ENCODE data around the gene SLC13A2.

The SLC13A2 gene

DNA sequence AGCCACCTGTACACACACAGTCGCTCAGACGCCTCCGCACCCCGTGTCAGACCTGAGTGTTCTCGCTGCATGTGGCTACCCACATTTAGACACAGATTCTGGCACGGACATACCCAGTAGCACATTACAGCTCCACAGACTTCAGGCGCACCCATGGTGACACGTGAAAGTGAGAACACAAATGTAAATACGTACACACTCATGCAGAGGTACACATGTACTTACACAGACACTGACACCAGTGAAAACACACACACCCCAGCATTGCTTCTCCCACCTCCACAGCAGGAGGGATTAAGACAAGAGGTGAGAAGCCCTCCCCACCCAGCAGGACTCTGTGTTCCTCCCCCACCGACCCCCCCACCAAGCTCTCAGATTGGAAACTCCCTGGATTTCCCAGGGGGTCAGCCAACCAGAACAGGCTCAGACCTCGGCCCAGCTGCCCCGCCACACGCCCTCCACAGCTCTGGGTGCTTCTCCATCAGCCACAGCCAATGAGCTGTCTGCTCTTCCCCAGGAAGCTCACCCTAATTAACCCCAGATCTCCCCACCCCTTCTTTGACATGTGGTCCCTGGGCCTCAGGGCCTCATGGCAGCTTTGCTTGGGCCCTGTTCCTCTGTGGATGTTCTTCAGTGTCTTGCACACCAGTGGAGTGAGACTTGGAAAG, 27.4 kb downstream of the SLC13A2 start:
- DNase-seq (ENCODE audit: low read depth): no peak
- TF ChIP-seq, protein P1, sequence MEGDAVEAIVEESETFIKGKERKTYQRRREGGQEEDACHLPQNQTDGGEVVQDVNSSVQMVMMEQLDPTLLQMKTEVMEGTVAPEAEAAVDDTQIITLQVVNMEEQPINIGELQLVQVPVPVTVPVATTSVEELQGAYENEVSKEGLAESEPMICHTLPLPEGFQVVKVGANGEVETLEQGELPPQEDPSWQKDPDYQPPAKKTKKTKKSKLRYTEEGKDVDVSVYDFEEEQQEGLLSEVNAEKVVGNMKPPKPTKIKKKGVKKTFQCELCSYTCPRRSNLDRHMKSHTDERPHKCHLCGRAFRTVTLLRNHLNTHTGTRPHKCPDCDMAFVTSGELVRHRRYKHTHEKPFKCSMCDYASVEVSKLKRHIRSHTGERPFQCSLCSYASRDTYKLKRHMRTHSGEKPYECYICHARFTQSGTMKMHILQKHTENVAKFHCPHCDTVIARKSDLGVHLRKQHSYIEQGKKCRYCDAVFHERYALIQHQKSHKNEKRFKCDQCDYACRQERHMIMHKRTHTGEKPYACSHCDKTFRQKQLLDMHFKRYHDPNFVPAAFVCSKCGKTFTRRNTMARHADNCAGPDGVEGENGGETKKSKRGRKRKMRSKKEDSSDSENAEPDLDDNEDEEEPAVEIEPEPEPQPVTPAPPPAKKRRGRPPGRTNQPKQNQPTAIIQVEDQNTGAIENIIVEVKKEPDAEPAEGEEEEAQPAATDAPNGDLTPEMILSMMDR (conservative IDR thresholded peaks at IDR 0.05; ENCODE audit: low read depth, low read length): no peak
- no peak overlapping the region for H3K4me3 ChIP-seq (ENCODE audit: low read depth, low read length)

DNA sequence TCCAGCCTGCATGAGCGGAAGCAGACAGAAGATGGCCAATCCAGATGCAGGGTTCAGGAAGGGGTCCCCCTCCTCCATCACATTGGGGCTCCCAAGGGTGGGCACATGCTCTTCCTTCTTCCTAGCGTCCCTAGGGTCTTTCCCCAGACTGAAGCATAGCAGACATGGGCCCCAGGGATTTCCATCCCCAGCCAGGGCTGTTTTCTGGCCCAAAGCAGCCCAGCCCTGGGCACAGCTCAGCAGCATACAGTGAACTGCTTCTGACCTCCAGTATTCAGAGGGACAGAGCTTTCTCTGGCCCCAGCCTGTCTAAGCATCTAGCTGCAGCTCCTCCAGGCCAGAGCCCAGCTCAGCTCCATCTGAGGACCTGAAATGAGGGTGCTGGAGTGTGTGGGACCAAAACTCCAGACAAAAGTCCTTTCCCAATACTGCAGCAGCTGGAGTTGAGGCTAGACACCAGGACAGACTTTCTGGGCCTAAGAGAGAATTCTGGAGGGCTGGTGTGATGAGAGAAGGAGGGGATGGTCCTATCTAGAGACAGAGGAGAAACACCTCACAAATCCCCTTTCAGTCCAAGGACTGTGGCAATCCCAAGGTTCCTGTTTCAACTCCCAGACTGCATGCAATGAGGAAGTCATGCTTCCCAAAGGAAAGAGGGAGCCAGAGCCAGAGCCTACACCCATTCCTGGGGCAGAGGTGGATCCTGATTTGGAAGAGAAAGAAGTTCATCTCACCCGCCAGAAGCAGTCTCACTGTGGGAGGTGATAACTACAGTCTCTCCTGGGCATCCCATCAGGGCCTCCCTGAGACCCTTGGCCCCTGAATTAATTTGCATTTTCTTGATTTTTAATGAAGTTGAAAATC, 28.2 kb downstream of the SLC13A2 start:
- H3K4me3 ChIP-seq (ENCODE audit: low read depth, low read length): no peak overlapping the region
- DNase-seq (ENCODE audit: low read depth): no peak
- TF ChIP-seq, protein P1 (conservative IDR thresholded peaks at IDR 0.05; ENCODE audit: low read depth, low read length): no peak

DNA sequence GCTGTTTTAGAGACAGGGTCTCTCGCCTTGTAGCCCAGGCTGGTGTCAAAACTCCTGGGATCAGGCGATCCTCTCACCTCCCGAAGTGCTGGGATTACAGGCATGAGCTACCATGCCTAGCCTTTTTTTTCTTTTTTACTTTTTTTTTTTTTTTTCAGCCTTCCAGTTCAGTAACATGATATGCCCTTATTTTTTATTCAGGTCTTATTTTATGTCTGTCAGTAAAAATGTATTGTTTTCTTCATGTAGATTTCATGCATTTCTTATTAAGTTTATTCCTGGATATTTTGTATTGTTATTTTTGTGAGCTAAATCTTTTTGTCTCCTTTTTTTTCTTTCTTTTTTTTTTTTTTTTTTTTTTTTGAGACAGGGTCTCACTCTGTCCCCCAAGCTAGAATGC, 30.0 kb downstream of the SLC13A2 start:
- H3K4me3 ChIP-seq (ENCODE audit: low read depth, low read length): no peak overlapping the region
- DNase-seq (ENCODE audit: low read depth): no peak
- TF ChIP-seq, protein P1 (conservative IDR thresholded peaks at IDR 0.05; ENCODE audit: low read depth, low read length): no peak

DNA sequence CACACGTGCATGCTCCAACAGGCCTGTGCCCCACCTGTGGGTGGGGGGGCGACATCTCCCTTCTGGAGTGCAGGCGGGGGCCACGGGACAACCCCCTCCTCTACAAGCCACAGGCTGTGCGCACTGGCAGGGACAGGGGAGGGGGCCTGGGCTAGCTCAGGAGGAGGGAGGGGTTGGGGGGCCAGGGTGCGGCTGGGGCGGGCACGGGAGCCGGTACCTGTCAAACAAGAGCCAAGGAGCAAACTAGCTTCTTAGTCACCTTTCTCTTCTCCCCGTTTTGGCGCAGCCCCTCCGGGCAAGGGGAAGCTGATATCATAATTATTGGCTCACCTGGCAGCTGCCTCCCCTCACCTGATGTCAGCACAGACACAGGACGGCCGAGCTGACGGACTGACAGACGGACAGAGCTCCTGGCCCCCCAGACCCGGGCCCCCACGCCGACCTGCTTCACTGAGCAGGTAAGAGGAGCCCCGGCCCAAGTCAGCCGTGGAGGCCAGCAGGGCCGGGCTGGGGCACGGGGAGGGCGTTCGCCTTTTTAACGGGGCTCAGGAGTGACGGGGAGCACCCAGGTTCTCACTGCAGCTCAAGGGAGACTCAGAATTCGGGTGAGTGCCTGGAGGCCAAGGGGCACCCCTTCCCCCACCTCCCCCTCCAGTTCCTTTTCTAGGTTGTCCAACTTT, 32.7 kb downstream of the SLC13A2 start, which contains the start of gene FOXN1:
FOXN1 (plus strand) TSS at position 363 of the 680 bp plus-strand sequence. CDS start 17,622 bp downstream, outside the sequence.
- TF ChIP-seq, protein P1 (conservative IDR thresholded peaks at IDR 0.05; ENCODE audit: low read depth, low read length): no peak
- H3K4me3 ChIP-seq (ENCODE audit: low read depth, low read length): no peak within 1 kb of the TSS
- no peak for DNase-seq (ENCODE audit: low read depth)

DNA sequence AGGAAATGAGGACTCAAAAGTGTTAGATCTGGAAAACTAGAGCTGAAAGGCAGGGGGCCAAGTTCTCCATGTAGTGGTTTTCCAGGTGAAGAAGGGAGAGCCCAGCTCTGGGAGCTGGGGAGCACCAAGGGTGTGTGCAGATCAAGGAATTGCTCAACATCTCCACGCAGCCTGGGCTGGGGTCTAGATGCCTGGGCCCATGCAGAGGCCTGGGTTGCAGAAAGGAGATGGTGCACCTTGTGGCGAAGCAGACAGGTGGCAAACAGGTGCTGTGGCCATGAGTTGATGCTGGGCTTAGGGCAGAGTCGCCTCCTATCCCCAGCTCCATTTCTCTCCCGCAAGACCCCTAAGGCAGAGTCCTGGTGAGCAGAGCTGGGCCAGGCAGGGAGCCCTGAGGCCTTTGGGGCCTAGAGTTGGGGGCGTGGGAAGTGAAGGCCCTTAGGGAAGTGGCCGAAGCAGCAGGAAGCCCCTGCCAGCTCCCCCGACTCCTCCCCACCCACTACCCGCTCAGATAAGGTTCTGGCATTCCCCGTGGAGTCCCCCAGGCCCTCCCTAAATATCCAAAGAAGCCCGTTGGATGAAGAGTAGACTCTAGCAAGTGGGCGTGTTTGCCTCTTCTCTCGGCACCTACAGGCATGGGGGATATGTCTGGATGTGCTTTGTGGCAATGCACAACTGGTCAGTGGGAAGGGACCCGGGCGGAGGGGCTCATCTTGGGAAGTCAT, 33.5 kb downstream of the SLC13A2 start:
- TF ChIP-seq, protein P1 (conservative IDR thresholded peaks at IDR 0.05; ENCODE audit: low read depth, low read length): no peak
- DNase-seq (ENCODE audit: low read depth): no peak
- no peak overlapping the region for H3K4me3 ChIP-seq (ENCODE audit: low read depth, low read length)

DNA sequence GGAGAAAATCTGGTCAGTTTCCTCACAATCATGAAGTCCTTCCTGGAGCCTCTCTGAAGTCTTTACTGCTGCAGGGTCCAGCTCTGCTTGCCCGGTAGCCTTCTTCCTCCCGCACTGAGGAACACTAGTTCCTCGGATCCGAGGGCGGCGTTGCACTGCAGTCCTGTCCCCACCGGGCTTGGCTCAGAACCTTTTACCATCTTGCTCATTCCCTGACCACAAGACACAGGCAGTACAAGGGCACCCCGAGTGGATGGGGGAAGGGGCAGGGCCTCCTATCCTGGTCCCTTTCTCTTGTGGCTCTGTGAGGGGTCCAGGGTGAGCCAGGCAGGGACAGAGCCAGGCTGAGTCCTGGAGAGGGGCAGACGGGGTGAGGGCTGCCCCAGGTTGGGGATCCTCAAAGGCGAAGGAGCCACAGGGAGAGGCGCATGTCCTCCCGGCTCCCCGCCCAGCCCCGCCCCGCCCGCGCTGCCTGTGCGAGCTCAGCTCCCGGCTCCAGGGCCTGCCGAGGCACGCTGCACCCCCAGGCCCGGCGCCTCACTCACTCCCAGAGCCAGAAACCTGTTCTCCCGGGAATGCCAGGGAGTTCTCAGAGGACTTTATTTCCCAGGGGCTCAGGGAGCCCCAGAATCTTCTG, 34.2 kb downstream of the SLC13A2 start:
- no peak overlapping the region for H3K4me3 ChIP-seq (ENCODE audit: low read depth, low read length)
- TF ChIP-seq, protein P1 (conservative IDR thresholded peaks at IDR 0.05; ENCODE audit: low read depth, low read length): no peak

More for the DNA sequence above, 34.2 kb downstream of the SLC13A2 start:
- no peak for DNase-seq (ENCODE audit: low read depth)
